HG02981 (cell line): ENCODE data around the gene ARHGAP42.
"Not testable (repeated sequence)": the region's sequence is repeated elsewhere in the genome, so short reads cannot be mapped to it uniquely, and the experiment has no call there.

ENCODE experiments used
- ATAC-seq: cut with Tn5 transposase; IDR thresholded peaks from one replicate; pipeline ENCODE4 v1.9.1; 2021; ENCODE audit warnings: mild to moderate bottlenecking, moderate library complexity; ENCODE audit not compliant: unreplicated experiment

ARHGAP42 gene

GRCh38 chr11:100863080-100863581 lies 176.0 kb downstream of the ARHGAP42 start:
- peak; percentile 81 for ATAC-seq

- no peak for ATAC-seq
Measured at GRCh38 chr11:100865443-100866065, 178.5 kb downstream of the ARHGAP42 start.

GRCh38 chr11:100866453-100866852 lies 179.4 kb downstream of the ARHGAP42 start:
- ATAC-seq: peak; percentile 44

GRCh38 chr11:100867606-100868005 lies 180.5 kb downstream of the ARHGAP42 start:
- ATAC-seq: no peak

GRCh38 chr11:100869328-100869727 lies 182.2 kb downstream of the ARHGAP42 start:
- ATAC-seq: no peak

GRCh38 chr11:100870138-100870537 lies 183.1 kb downstream of the ARHGAP42 start:
- no peak for ATAC-seq

- ATAC-seq: no peak
Measured at GRCh38 chr11:100872951-100873740, 186.1 kb downstream of the ARHGAP42 start.

GRCh38 chr11:100874203-100874602 lies 187.1 kb downstream of the ARHGAP42 start:
- no peak for ATAC-seq

- no peak for ATAC-seq
Measured at GRCh38 chr11:100875521-100875869, 188.4 kb downstream of the ARHGAP42 start.

- peak; percentile 78 for ATAC-seq
Measured at GRCh38 chr11:100876815-100877520, 189.9 kb downstream of the ARHGAP42 start.

- ATAC-seq: no peak
Measured at GRCh38 chr11:100878474-100878873, 191.4 kb downstream of the ARHGAP42 start.

GRCh38 chr11:100882957-100883356 lies 195.9 kb downstream of the ARHGAP42 start:
- ATAC-seq: no peak

GRCh38 chr11:100883830-100884229 lies 196.7 kb downstream of the ARHGAP42 start:
- ATAC-seq: no peak

GRCh38 chr11:100887659-100888058 lies 200.6 kb downstream of the ARHGAP42 start:
- ATAC-seq: no peak

- no peak for ATAC-seq
Measured at GRCh38 chr11:100888836-100889235, 201.7 kb downstream of the ARHGAP42 start.

GRCh38 chr11:100889758-100890157 lies 202.7 kb downstream of the ARHGAP42 start:
- ATAC-seq: no peak

- no peak for ATAC-seq
Measured at GRCh38 chr11:100890789-100891188, 203.7 kb downstream of the ARHGAP42 start.

- no peak for ATAC-seq
Measured at GRCh38 chr11:100892886-100893285, 205.8 kb downstream of the ARHGAP42 start.

- ATAC-seq: no peak
Measured at GRCh38 chr11:100895449-100895848, 208.4 kb downstream of the ARHGAP42 start.

- ATAC-seq: not testable (repeated sequence)
Measured at GRCh38 chr11:100895976-100896375, 208.9 kb downstream of the ARHGAP42 start.

- ATAC-seq: not testable (repeated sequence)
Measured at GRCh38 chr11:100901471-100901870, 214.4 kb downstream of the ARHGAP42 start.
